Measurements from ENCODE around the gene PTX4. TPM values are rescaled to one million over a fixed set of nuclear protein-coding genes. Genes with fewer than 3 reads are reported as not detected.

Gene PTX4
- total RNA-seq, 1 experiment from 2014 or later: not detected

DNA sequence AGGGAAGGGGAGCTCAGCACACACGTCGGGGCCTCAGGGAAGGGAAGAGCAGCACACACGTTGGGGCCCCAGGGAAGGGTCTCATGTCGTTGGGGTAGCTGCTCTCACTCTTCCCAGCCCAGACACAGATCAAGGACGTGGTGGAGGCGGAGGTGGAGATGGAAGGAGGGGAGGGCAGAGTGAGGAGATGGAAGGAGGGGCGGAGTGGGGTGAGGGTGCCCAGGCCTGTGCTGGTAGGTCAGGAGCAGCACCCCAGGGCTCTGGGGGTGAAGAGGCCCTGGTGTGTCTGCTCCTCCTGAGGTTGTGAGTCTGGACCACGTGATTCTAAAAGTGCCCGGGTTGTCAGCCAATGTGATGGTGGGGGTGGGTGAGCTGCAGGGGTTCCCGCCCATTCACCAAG, 28.8 kb downstream of the PTX4 start:
- H3K4me1 ChIP-seq (ENCODE audit: insufficient read depth, low read length): no peaks in the 10 kb centered on the region
- no peaks in the 10 kb centered on the region for H3K9me3 Mint-ChIP-seq
- H4K20me1 ChIP-seq (ENCODE audit: control insufficient read depth, insufficient read depth, insufficient read length): no peaks in the 10 kb centered on the region
- no peaks in the 10 kb centered on the region for H3K9me3 ChIP-seq (ENCODE audit: control insufficient read depth, low read depth, low read length)
- H3K27ac Mint-ChIP-seq: peak overlapping the region in 1 of 3 experiments; percentile 44; a peak in 1 of 7 replicates
- H3K79me2 ChIP-seq (ENCODE audit: insufficient read depth, low read length): no peaks in the 10 kb centered on the region
- no peak overlapping the region for H2BK12ac ChIP-seq (ENCODE audit: insufficient read length, low read depth, low read length)
- H2BK120ac ChIP-seq (ENCODE audit: low read depth, low read length, poor library complexity, severe bottlenecking): no peak overlapping the region
- H3K18ac ChIP-seq (ENCODE audit: insufficient read length, low read depth, low read length): no peak overlapping the region
- no peaks in the 10 kb centered on the region for H3K27me3 Mint-ChIP-seq (ENCODE audit: low read depth)
- no peak overlapping the region for H3K27ac ChIP-seq (ENCODE audit: insufficient read length, low read depth, low read length)
- no peak overlapping the region for H3K4me2 ChIP-seq (ENCODE audit: insufficient read depth, insufficient read length, low read length)
- H3K23ac ChIP-seq (ENCODE audit: insufficient read length, low read depth, low read length): no peak overlapping the region
- no peak overlapping the region for H2AFZ ChIP-seq (ENCODE audit: low read length)
- no peak overlapping the region for H3K56ac ChIP-seq (ENCODE audit: insufficient read length, low read depth, low read length)
- no peak overlapping the region for H3K14ac ChIP-seq (ENCODE audit: insufficient read depth, low read length)
- no peak overlapping the region for H2AK5ac ChIP-seq (ENCODE audit: insufficient read length, low read length)
- DNase-seq: no peak
- H3K4me1 Mint-ChIP-seq: no peaks in the 10 kb centered on the region
- no peak overlapping the region for H2BK15ac ChIP-seq (ENCODE audit: low read depth, low read length)
- H2BK5ac ChIP-seq (ENCODE audit: insufficient read length, low read length): no peak overlapping the region
- H2BK20ac ChIP-seq (ENCODE audit: low read depth, low read length, poor library complexity, severe bottlenecking): no peak overlapping the region
- H3K23me2 ChIP-seq (ENCODE audit: insufficient read length, low read depth, low read length, poor library complexity, severe bottlenecking): no peaks in the 10 kb centered on the region
- no peak overlapping the region for H4K5ac ChIP-seq (ENCODE audit: insufficient read length, low read depth, low read length)
- no peaks in the 10 kb centered on the region for H3K79me1 ChIP-seq (ENCODE audit: insufficient read depth, low read depth, low read length, poor library complexity, severe bottlenecking)
- TF ChIP-seq CTCF (conservative IDR thresholded peaks at IDR 0.05): no peak
- no peak overlapping the region for H3K4me3 Mint-ChIP-seq
- WGBS (ENCODE audit: extremely low coverage, insufficient read length, low lambda C conversion rate): no CpG with 5 or more reads among the region's 10 CpGs
- peaks cover 2 to 25% (median 21%) of the 10 kb centered on the region in 3 experiments; a peak in 5 of 7 replicates for H3K36me3 Mint-ChIP-seq (ENCODE audit: insufficient read depth in 1 of 3, low read depth in 3 of 3)
- no peak overlapping the region for H3K9ac ChIP-seq (ENCODE audit: extremely low read depth, insufficient read length, low read length)
- H4K8ac ChIP-seq (replicated peaks; ENCODE audit: insufficient read length, low read depth, low read length): no peak overlapping the region
- no peaks in the 10 kb centered on the region for H3K27me3 ChIP-seq (ENCODE audit: insufficient read depth, low read length)
- no peak overlapping the region for H3T11ph ChIP-seq (ENCODE audit: low read length)
- no peak overlapping the region for H3K4ac ChIP-seq (ENCODE audit: low read depth, low read length)
- no peak overlapping the region for H4K91ac ChIP-seq (ENCODE audit: insufficient read length, low read depth, low read length)

All from H9 (cell line).